HG03469 (cell line): ENCODE measurements around the gene EXOC6B.

Experiments used
- ATAC-seq: cut with Tn5 transposase; IDR thresholded peaks from one replicate; pipeline ENCODE4 v1.9.1; 2021; ENCODE audit warnings: mild to moderate bottlenecking, moderate library complexity, moderate number of reproducible peaks; ENCODE audit not compliant: unreplicated experiment

Gene EXOC6B

GRCh38 chr2:72153026-72153791 is 672.6 kb downstream of the EXOC6B start:
- no peak for ATAC-seq

GRCh38 chr2:72150861-72151356 is 674.9 kb downstream of the EXOC6B start:
- no peak for ATAC-seq

DNA sequence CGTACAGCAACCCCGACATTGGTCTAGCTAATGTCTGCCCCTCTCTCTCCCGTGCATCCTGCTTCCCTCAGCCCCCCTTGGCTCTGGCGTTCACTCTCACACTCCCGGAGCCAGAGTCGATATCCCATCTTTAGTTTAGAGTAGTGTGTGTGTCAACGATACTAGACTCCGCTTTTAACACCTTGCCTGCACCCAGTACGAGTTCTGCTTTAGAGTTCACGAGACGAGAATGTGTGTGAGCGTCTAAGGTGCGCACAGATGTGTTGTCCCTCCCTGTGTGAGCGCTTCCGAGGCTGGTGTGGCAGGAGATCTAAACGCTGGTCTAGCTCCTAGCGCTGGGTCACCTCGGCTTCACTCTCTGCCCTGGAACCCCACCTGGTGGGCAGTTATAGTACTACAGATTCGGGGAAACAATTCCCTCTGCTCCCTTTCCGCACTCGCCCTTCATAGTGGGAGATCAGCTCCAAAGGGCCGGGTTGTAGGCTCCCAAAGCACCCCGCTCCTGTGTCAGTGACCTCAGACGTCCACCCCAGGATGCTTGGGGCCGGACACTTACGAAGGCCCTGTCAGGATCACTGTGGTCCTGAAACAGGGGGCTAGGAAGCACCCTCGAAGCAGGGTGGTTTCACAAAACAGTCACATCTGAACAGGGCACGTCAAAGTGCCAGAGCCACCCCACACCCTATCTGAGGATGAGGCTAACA is 675.5 kb downstream of the EXOC6B start:
- peak; percentile 72 for ATAC-seq

DNA sequence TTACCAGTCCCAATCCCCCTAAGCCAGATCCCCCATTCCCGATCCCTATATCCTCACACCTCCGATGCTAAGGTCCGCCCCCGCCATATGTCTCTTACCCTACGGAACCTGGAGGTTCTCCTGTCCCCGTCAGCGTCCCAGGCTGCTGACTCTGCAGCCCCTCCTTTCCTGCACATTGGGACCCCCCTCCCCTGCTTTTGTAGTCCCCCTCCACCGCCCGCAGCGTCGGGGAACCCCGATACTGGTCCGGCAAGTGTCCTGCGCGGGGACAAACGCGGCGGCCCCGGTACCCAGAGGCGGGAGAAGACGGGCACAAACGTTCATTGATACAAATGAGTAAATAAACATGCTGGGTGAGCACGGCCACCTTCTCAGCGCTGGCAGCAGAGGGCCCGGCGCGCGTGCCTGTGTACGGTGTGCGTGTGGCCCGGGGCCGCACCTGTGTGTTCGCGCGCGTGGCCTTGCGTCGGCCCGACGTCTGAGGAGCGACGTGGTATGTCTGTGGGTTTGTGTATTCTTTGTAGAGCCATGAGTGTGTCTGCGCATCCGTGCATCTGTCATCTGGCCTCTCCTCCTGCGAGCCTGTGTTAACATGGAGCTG is 676.2 kb downstream of the EXOC6B start:
- ATAC-seq = no peak

DNA sequence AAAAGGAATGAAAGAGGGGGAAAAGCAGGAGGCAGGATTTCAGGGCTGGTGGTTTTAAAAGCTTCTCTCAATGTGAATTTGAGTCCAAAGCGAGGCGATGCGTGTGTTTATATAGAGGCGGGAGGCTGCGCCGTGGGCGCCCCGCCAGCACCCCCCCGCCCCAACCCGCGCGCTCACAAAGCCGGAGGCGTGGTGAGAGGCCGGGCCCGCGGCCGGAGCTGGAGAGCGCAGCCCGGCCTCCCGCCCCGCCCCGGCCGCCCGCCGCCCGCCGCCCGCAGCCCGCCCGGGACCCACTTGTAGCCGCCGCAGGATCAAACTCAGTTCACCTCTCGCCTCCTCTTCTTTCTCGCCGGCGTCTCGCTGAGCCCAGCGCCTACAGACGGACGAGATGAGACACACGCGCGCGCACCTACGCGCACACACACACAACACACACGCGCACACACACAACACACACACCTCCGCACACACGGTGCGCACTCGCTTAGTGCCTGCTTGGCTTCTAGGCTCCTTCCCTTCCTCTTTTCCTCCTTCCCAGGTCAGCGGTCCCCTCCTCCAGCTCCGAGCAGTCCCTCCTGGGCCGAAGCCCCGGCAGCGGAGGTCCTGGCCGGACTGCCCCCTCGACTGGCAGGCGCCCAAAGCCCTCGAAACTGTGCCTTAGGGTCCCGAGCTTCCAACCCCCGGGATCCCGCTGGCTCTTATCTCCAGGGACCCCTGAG is 676.8 kb downstream of the EXOC6B start:
- no peak for ATAC-seq

DNA sequence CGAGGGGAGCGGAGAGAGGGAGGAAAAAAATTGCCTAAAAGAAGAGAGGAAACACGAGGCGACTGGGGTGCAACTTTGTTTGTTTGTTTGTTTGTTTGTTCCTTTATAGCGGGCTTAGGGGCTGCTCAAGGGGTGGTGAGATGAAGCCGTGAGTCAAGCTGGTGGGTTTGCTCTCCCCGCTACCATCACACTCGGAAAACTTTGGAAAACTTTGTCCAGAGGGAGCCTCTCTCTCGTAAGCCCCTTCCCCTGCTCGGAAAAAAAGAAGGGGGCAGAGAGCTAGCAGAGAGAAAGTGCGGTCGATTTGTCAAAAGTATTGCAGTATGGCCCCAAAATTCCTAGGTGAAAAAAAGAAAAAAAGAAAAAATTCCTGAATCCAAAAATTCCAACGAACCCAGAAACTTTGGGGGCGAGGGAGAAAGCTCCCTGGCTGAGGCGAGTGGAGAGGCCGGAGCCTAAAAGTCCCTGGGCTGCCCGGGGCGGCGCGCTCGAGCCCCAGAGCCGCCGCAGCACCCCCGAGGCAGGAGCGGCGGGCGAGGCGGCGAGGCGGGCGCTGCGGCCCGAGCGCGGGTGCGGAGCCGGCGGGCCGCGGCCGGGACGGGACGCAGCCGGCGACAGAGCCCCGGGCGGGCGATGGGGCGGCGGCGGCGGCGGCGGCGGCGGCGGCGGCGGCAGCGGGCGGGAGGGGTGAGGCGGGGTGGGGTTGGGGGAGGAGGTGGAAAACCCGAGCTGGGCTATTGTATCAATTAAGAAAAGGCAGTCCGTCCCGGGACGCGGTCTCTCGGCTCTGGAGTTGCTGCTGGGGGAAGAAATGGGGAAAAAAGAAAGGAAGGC is 677.6 kb downstream of the EXOC6B start:
- ATAC-seq = no peak

GRCh38 chr2:72147303-72147971 is 678.4 kb downstream of the EXOC6B start, which contains the start of gene CYP26B1:
CYP26B1 (minus strand) TSS chr2:72147862; CDS start chr2:72147834, 28 bp downstream.
- no peak for ATAC-seq

GRCh38 chr2:72146347-72147302 is 679.2 kb downstream of the EXOC6B start:
- ATAC-seq = no peak

DNA sequence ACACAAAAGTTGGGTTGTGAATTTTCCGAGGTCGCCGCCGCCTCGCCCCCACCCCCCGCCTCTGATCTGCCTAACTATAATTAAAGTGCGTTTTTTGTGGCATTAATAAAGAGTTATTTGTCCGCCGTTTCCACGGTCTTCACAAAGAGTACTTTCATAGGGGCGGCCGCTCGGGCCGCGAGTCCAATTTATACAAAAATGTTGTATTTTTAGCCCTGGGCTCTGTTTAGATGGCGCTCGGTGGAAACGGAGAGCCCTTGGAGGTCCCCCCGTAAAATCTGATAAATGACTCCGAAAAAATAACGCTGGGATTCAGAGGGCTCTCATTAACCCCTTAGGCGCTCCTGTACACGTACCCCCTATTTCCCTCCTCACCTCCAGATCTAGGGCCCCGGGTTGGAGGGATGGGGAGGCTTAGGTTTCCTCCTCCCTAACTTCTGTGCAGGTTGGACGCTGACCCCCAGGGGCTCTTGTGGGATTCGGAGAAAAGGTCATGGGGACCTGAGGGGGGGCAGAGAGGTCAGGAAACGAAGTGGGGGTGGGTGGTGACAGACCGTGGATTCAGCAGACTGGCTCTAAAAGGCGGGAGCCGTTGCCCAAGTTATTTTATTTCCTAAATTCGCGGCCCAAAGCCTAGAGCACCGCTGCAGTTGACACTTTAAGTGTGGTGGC is 680.0 kb downstream of the EXOC6B start:
- no peak for ATAC-seq

DNA sequence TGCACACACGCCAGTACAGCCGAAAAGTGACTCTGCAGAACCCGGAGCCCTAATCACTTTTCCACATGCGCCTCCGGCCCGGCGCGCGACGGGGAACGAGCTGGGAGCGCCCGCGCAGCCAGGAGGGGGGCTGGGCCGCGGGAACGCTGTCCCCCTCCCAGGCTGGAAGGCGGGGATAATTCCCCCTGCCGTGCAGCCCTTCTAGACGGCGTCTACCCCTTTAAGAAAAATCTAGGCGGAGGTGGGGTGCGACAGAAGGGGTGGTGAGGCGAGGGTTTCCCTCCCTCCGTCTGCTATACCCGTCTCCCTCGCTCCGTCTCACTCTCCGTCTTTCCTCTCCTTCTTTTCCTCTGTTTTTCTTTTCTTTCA is 680.6 kb downstream of the EXOC6B start:
- ATAC-seq = no peak

DNA sequence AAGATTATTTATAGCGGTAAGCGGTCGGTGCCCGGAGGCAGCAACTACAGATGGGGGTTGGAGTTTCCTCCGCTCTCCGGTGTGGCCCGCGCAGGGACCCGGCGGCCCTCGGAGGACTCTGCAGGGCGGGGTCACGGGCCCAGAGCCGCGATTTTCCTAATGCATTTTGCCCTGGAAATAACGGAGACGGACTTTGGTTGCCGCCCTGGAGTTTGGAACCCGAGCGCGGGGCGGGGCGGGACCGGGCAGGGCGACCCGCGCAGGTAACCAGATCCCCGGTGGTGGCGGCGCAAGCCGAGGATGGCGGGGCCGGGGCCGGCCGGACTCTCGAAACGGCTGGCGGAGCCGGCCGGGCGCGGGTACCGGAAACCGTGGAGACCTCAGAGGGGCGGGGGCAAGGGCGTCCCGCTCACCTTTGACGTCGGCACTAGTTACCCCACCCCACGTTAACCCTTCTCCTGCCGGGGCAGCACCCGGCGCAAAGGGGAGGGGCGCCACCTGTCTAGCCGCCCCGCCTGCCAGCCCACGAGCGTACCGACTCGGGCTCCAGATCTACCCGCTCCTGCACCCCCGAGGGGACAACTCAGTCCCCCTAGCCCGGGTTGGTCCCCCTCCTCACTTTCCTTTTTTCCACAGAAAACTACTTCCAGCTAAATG is 681.1 kb downstream of the EXOC6B start:
- ATAC-seq = no peak

DNA sequence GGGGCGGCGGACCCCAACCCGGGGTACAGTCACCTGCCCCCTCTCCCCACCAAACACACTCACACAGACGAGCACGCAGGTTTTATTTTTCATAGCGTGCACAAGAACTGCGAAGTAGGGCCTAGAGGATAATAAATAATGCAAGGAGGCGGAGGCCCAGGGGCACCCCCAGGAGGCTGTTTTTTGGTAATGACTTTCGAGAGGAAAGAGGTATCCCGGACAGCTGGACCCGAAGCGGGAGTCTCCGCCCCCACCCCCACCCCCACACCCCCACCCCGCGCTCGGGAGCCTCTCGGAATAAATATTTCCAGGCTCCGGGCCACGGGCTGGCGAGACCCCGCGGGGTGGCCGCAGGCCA is 681.6 kb downstream of the EXOC6B start:
- ATAC-seq = no peak

DNA sequence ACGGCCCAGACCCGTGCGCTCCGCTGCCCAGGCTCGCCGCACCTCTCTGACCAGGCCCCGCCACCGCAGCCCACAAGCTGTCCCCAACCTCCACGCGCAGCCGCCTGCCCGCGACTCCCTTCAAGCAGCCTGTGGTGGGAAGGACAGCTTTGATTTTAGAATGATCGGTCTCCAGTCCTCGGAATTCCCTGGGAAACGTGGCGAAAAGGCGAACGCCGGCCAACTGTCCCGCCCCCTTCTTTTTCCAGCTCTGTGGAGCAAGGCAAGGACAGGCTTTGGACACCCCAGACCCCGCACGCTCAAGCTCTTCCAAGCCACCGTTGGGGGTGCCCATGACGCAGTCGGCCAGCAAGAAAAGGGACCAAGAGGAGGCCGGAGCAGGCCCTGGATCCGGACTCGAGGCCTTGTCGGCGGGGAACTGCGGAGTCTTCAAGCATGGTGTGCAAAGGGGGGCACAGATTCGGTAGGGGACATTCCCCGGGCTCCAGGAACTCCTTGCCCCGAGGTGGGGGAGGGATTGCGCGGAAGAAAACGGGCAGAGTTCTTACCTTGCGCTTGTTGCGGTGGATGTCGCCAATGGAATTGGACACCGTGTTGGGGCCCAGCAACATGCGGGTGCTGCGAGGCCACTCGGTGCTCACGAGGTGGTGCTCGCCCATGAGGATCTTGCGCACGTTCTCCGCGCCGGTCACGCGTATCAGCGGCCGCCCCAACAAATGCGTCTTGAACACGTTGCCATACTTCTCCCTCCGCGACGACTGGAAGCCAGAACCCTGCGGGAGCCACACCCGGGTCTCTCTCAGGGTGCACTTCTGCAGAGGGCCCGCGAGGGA is 682.2 kb downstream of the EXOC6B start:
- no peak for ATAC-seq

DNA sequence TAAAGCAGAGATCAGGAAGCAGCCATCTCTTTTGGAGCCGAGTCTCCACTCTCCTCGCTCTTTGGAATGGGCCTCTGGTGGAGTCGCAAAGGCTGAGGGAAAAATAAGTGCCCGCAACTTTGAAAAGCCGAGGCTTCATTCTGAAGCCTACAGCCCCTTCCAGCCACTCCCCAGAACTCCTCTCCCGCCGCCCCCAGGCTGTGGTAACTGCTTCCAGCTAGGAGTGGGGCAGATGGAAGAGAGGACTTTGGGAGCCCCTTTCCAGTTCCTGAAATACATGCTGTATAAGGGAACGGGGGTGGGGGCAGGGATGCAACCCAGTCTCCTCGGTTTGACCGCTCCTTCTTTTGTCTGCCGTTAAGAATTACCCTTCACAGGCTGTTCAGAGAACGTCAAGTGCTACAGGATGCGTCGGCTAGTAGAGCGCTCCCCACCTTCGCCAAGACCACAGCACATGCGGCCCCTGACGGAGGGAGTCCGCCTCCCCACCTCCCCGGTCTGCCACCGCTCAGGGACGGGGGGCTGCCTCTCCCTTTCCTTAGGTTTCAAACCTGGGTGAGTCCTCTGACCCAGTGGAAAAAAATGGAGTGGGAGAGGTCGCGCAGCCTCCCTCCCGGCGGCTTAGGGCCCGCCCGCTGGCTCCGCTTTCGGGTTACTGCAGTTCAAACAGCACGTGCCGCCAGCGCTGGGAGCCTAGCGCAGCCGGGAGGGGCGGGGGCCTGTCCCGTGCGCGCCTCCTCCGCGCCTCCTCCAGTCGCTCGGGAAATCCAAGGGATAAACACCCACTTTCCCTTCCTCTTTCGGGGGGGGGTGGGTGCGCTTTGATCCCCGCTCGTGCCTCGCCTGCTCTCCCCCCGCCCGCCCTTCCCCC is 683.0 kb downstream of the EXOC6B start:
- no peak for ATAC-seq

- ATAC-seq = no peak
Observed at GRCh38 chr2:72141881-72142451, 683.9 kb downstream of the EXOC6B start.
